D721Med (cell line): ENCODE measurements around the gene GLA.

Source experiments
- DNase-seq: peaks from one replicate; pipeline ENCODE4 v3.0.0; 2011; ENCODE audit warnings: low spot score; ENCODE audit not compliant: insufficient read length
- FAIRE-seq: peaks from 2 replicates; lab custom pipeline; 2011; peaks lifted over from hg19 to GRCh38; lab: Jason Lieb, UNC
- TF ChIP-seq, protein P1 (sequence below): IDR thresholded peaks from 2 replicates; pipeline ENCODE4 v1.5.1; 2012; ENCODE audit warnings: mild to moderate bottlenecking, control low read depth; ENCODE audit not compliant: insufficient read depth; ENCODE audit errors: missing control alignments

Gene GLA

DNA sequence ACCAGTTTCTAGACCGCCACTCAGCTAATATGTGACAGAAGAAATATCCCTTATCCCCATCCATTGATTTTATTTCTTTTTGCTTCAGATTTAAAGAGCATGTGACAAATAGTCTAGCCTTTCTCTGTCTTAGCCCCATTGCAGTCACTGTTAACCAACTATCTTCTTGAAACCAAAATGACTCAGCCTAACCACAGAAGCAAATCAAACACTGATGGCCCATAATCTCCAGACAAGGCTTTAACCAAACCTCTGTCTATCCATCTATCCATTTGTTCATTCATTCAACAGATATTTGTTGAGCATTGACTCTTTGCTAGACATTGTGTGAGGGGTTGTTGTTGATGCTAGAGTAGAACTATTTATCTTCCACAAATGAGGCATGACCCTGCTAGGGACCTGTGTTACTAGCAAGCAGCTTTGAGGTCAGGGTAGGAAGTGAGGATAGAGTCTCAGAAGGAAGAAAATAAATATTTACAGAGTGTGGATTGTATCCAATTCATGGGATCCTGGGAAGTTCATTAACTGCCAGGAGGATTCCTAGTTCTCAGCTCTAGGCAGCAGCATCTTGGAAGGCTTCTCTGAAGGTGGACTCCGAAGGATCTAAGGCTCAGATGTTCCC, 22.8 kb upstream of the GLA start:
- DNase-seq (no peak), FAIRE-seq (no peak)
- TF ChIP-seq, protein P1, sequence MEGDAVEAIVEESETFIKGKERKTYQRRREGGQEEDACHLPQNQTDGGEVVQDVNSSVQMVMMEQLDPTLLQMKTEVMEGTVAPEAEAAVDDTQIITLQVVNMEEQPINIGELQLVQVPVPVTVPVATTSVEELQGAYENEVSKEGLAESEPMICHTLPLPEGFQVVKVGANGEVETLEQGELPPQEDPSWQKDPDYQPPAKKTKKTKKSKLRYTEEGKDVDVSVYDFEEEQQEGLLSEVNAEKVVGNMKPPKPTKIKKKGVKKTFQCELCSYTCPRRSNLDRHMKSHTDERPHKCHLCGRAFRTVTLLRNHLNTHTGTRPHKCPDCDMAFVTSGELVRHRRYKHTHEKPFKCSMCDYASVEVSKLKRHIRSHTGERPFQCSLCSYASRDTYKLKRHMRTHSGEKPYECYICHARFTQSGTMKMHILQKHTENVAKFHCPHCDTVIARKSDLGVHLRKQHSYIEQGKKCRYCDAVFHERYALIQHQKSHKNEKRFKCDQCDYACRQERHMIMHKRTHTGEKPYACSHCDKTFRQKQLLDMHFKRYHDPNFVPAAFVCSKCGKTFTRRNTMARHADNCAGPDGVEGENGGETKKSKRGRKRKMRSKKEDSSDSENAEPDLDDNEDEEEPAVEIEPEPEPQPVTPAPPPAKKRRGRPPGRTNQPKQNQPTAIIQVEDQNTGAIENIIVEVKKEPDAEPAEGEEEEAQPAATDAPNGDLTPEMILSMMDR: no peak

DNA sequence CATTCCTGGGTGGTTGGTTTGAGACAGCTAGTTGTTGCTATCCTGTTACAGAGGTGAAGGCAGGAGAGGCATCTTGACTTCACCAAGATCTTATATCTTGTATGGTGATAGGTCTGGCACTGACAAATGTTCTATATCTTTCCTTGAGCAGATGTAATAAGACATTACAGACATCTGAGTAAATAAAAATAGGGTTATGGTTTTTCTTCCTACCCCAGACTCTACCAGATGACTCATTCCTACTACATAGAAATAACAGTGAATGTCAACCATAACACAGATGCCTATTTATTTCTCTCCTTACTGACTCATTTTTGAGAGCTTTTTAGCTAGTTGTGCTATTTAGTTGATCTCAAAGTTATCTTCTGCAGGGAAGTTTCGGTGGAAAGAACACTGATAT, 22.2 kb upstream of the GLA start:
- TF ChIP-seq, protein P1: no peak
- DNase-seq (no peak), FAIRE-seq (no peak)

DNA sequence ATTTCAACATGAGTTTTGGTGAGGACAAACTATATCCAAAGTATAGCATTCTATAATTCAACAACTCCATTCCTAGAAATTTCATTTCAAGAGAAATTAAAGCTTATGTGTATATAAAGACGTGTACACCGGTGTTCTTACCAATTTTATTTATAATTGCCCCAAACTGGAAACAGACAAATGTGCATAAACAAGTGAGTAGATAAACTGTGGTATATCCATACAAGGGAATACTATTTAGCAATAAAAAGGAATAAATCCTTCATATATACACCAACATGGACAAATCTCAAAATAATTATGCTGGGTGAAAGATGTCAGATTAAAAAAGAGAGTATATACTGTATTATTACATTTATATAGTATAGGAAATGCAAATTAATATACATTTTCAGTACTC, 20.2 kb upstream of the GLA start:
- DNase-seq (no peak), FAIRE-seq (no peak)
- TF ChIP-seq, protein P1: no peak

DNA sequence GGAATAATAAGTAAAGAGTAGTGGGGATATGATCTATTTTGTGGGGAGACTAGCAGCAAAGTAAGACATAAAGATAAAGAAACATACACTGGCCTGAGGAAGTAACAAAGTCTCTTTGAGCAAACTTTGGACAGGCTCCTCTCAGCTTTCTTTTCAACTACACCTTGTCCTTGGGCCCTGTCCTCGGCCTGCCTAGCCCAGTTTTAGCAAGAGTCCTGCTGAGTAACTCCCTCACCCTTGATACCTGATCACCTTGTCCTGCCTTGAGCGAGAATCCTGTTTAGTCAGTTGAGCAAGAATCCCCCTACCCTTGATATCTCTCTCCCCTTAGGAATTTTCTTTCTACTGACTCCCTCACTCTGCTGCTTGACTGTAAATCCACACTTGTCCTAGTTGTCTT, 11.8 kb upstream of the GLA start:
- DNase-seq: no peak
- no peak for FAIRE-seq
- TF ChIP-seq, protein P1: no peak

DNA sequence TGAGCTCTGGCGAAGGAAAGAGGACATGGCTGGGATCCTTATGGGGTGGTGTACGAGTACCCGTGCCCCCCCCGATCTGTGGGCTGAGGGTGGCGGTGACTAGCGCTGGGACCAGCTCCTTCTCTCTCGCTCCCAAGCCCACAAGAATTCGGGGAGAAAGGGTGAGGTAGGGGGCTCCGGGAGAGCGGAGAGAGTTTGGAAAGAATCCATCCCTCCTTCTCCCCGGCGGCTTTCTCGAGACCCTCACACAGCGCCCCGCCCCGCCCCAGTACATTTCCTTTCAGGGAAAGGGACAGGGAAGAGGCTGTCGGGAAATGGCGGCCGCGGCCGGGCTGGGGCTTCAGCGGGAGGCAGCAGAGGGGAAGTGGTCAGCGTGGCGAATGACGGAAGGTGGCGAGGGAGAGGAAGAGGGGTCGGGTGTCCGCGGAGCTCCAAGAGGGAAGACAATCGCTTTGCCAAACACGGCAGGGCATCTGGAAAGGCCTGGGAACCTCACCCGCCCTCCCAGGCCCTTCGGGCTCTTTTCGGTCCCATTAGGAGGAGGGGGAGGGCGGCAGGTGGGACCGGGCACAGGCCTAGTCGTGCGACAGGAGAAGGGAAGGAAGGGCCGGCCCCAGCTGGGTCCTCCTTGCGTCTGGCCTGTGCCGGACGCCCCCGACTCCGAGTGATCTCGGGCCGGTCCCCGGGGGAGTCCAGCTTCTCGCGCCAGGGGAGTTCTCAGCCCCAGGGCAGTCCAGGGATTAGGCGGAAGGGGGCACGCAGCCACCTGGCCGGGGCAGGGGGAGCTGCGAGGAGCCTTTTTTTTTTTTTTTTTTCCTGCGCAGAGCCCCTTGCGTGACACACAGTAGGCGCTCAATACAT, 10.5 kb upstream of the GLA start:
- DNase-seq (no peak), FAIRE-seq (no peak)
- TF ChIP-seq, protein P1: no peak

DNA sequence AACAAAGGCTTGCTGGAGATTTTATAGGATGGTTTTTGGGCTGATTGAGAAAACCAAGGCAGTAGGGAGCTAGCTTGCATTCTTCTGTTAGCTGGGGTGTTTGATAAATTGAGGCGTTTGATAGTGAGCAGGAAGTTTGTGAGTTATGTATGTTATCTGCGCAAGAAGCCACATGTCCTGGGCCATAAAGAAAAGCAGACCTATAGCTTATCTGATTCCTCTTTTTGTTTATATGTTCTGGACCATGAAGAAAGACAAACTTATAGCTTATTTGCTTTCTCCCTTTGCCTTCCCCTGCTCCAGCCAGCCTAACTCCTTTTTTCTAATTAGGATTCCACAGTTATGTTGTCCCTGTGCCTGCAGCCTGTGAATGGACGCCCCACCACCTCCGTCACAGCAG, 9.5 kb upstream of the GLA start:
- DNase-seq (no peak), FAIRE-seq (no peak)
- TF ChIP-seq, protein P1: no peak

DNA sequence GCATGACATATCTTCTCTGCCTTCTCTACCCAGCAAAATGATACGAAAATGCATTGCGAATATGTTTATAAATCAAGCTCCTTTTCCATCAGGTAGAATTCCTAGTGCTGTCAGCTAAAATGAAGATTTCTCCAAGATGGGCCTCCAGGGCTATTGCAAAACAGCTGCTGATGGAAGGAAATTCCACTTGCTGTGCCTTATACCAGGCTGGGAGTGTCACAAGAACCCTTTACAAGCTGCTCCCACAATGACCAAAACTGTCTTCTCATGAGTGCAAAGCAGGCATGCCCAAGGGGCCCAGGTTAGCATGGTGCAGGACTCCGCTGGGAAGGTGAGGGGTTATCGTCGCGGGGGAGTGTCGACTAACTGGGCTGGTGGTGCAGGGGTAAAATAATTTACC, 9.0 kb upstream of the GLA start:
- TF ChIP-seq, protein P1: no peak
- FAIRE-seq: no peak
- no peak for DNase-seq
